ENCODE results near the gene TIMM17A. TPM values are rescaled to one million over a fixed set of nuclear protein-coding genes. Genes with fewer than 3 reads are reported as not detected.

Gene TIMM17A
- total RNA-seq, 1 experiment from 2014 or later = 56.1 TPM

- no peak for ATAC-seq
- Mint-ChIP-seq H3K36me3 (no peaks in the 10 kb centered on the region), H3K4me3 (no peak overlapping the region), H3K9me3 (no peaks in the 10 kb centered on the region), H3K27me3 (ENCODE audit: low read depth) (peaks cover 2% of the 10 kb centered on the region; the same call in 1 of the 2 replicates), H3K4me1 (no peaks in the 10 kb centered on the region), H3K27ac (no peak overlapping the region)
- TF ChIP-seq NR1H2 (CRISPR knock-in tag; IDR thresholded peaks at IDR 0.05) (no peak), TP53 (CRISPR knock-in tag; IDR thresholded peaks at IDR 0.05) (no peak), PRDM15 (CRISPR knock-in tag; IDR thresholded peaks at IDR 0.05) (no peak), ZNF317 (CRISPR knock-in tag; IDR thresholded peaks at IDR 0.05; ENCODE audit: borderline replicate concordance, low read depth) (no peak), NFATC4 (CRISPR knock-in tag; IDR thresholded peaks at IDR 0.05) (no peak), ZBTB43 (CRISPR knock-in tag; IDR thresholded peaks at IDR 0.05) (no peak), GABPB1 (CRISPR knock-in tag; IDR thresholded peaks at IDR 0.05) (no peak), ARID4B (CRISPR knock-in tag; IDR thresholded peaks at IDR 0.05; ENCODE audit: borderline replicate concordance) (no peak), CREM (CRISPR knock-in tag; IDR thresholded peaks at IDR 0.05) (no peak), NFYB (CRISPR knock-in tag; conservative IDR thresholded peaks at IDR 0.05; ENCODE audit: low read depth) (no peak), ZNF281 (CRISPR knock-in tag; IDR thresholded peaks at IDR 0.05) (no peak), E2F4 (CRISPR knock-in tag; IDR thresholded peaks at IDR 0.05; ENCODE audit: borderline replicate concordance, low read depth) (no peak)
- DNase-seq (ENCODE audit: low spot score) = no peak
- CTCF ChIA-PET = interaction anchor here (1.2 kb wide), 1 partner anchor 38 kb away, joined by 5 read pairs; no protein-coding TSS in a partner anchor
- POLR2A ChIA-PET = no interaction called here
Measured at GRCh38 chr1:201933840-201934430, 21.4 kb upstream of the TIMM17A start.
